Spleen (tissue), 7 donors: Measurements from ENCODE around the gene NHERF1.

ENCODE experiments used
- POLR2A ChIP-seq, 3 donors: fragments of 450-650 bp; IDR thresholded peaks; one replicate each; pipeline ENCODE4 v1.5.1; 2017; ENCODE audit warnings: antibody characterized with exemption in 3 of 3, mild to moderate bottlenecking in 1 of 3
- POLR2AphosphoS5 ChIP-seq, 3 donors: sonication (generic); formaldehyde crosslinking; IDR thresholded peaks; one replicate each; pipeline ENCODE4 v1.5.1; 2017; ENCODE audit warnings: antibody characterized with exemption in 3 of 3
- TF ChIP-seq, protein P1 (sequence below), 11 experiments: fragments of 200-600 bp in 7 of 11; fragments of 450-650 bp in 4 of 11; sonication (generic) in 4 of 11; IDR thresholded peaks in 8 of 11; conservative IDR thresholded peaks in 3 of 11; 1 replicate in 7 of 11; 2 replicates in 4 of 11; pipeline versions ENCODE4 v1.4.0 to v1.8.0; 2016 to 2021; ENCODE audit warnings: antibody characterized with exemption in 11 of 11, inconsistent platforms in 4 of 11, mild to moderate bottlenecking in 1 of 11
- donor health status: DM: no; HTN: no; CAD: no; lungs with moderate emphysema.
- donor health status: DM: no; HTN: no; CAD: no.
- donor health status: DM: no; HTN: no; CAD: no.

DNA sequence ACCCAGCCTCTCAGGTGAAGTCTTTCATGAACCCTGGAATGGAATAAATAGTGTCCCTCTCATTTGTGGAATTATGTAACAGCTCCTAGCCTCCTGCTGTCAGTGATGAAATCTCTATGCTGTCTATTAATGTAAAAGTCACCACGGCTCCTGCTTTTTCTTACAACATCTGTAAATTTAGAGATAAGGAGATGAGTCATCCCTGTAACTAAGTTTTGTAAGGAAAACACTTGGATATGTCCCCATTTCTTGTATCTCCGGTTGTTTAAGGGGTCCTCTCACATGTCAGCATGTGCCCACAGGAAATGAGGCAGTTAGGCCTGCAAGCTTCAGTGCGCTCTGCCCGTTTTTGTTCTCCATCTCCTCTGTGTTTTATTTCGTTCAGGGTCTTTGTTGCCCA lies 30.5 kb downstream of the NHERF1 start:
- TF ChIP-seq, protein P1, sequence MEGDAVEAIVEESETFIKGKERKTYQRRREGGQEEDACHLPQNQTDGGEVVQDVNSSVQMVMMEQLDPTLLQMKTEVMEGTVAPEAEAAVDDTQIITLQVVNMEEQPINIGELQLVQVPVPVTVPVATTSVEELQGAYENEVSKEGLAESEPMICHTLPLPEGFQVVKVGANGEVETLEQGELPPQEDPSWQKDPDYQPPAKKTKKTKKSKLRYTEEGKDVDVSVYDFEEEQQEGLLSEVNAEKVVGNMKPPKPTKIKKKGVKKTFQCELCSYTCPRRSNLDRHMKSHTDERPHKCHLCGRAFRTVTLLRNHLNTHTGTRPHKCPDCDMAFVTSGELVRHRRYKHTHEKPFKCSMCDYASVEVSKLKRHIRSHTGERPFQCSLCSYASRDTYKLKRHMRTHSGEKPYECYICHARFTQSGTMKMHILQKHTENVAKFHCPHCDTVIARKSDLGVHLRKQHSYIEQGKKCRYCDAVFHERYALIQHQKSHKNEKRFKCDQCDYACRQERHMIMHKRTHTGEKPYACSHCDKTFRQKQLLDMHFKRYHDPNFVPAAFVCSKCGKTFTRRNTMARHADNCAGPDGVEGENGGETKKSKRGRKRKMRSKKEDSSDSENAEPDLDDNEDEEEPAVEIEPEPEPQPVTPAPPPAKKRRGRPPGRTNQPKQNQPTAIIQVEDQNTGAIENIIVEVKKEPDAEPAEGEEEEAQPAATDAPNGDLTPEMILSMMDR (IDR thresholded peaks at IDR 0.05 in 8 of 11, conservative IDR thresholded peaks at IDR 0.05 in 3 of 11): no peak
- no peak for TF ChIP-seq POLR2A (IDR thresholded peaks at IDR 0.05)
- no peak for TF ChIP-seq POLR2AphosphoS5 (IDR thresholded peaks at IDR 0.05)
